SK-N-SH treated with all-trans-retinoic acid at 6 μM for 48 hours (cell line): Measurements from ENCODE around the gene PEPD.

ENCODE experiments used
- ATAC-seq: fragments of 200-7000 bp; cut with Tn5 transposase; 3 replicates; pipeline ENCODE4 v1.9.1; 2020; ENCODE audit warnings: mild to moderate bottlenecking, moderate library complexity
- ARNTL ChIP-seq: fragments of 450-650 bp; formaldehyde crosslinking; IDR thresholded peaks from 2 replicates; pipeline ENCODE4 v1.5.0; 2020; ENCODE audit warnings: low read depth, mild to moderate bottlenecking, moderate library complexity, borderline replicate concordance
- BACH2 ChIP-seq: fragments of 250-450 bp; sonication (Bioruptor Pico); IDR thresholded peaks from 2 replicates; pipeline ENCODE4 v1.9.0; 2021; ENCODE audit warnings: mild to moderate bottlenecking, borderline replicate concordance
- CREB5 ChIP-seq: fragments of 250-450 bp; sonication (Bioruptor Pico); IDR thresholded peaks from 2 replicates; pipeline ENCODE4 v1.5.1; 2020; ENCODE audit warnings: low read depth, mild to moderate bottlenecking, moderate library complexity
- CSDC2 ChIP-seq: fragments of 250-450 bp; sonication (Bioruptor Pico); IDR thresholded peaks from 2 replicates; pipeline ENCODE4 v1.5.0; 2020; ENCODE audit warnings: mild to moderate bottlenecking, moderate library complexity
- CSRNP3 ChIP-seq: fragments of 250-450 bp; sonication (Bioruptor Pico); IDR thresholded peaks from 2 replicates; pipeline ENCODE4 v1.5.1; 2021; ENCODE audit warnings: mild to moderate bottlenecking, moderate library complexity
- GLIS3 ChIP-seq: fragments of 250-450 bp; sonication (Bioruptor Pico); IDR thresholded peaks from 2 replicates; pipeline ENCODE4 v1.5.0; 2020; ENCODE audit warnings: mild to moderate bottlenecking, moderate library complexity
- OSR1 ChIP-seq: fragments of 250-450 bp; sonication (Bioruptor Pico); IDR thresholded peaks from 2 replicates; pipeline ENCODE4 v1.8.0; 2022; ENCODE audit warnings: moderate library complexity, mild to moderate bottlenecking, inconsistent platforms
- PATZ1 ChIP-seq: fragments of 250-450 bp; sonication (Bioruptor Pico); IDR thresholded peaks from 2 replicates; pipeline ENCODE4 v1.8.0; 2020; ENCODE audit warnings: mild to moderate bottlenecking, moderate library complexity, borderline replicate concordance
- POU6F1 ChIP-seq: fragments of 250-450 bp; sonication (Bioruptor Pico); IDR thresholded peaks from 2 replicates; pipeline ENCODE4 v1.8.0; 2021; ENCODE audit warnings: low read depth, mild to moderate bottlenecking, moderate library complexity, borderline replicate concordance
- PPARA ChIP-seq: fragments of 250-450 bp; sonication (Bioruptor Pico); IDR thresholded peaks from 2 replicates; pipeline ENCODE4 v1.5.0; 2020; ENCODE audit warnings: mild to moderate bottlenecking, borderline replicate concordance
- RARB ChIP-seq: fragments of 250-450 bp; sonication (Bioruptor Pico); IDR thresholded peaks from 2 replicates; pipeline ENCODE4 v1.8.0; 2021; ENCODE audit warnings: mild to moderate bottlenecking, moderate library complexity
- SNAI2 ChIP-seq: fragments of 250-450 bp; sonication (Bioruptor Pico); IDR thresholded peaks from 2 replicates; pipeline ENCODE4 v1.5.0; 2020; ENCODE audit warnings: mild to moderate bottlenecking, moderate library complexity
- TCF4 ChIP-seq: fragments of 250-450 bp; sonication (Bioruptor Pico); IDR thresholded peaks from 2 replicates; pipeline ENCODE4 v1.8.0; 2021; ENCODE audit warnings: mild to moderate bottlenecking, moderate library complexity, borderline replicate concordance
- TOX ChIP-seq: fragments of 250-450 bp; sonication (Bioruptor Pico); IDR thresholded peaks from 2 replicates; pipeline ENCODE4 v1.8.0; 2021; ENCODE audit warnings: mild to moderate bottlenecking, moderate library complexity, borderline replicate concordance
- TSHZ2 ChIP-seq: fragments of 250-450 bp; sonication (Bioruptor Pico); IDR thresholded peaks from 2 replicates; pipeline ENCODE4 v1.5.0; 2020; ENCODE audit warnings: mild to moderate bottlenecking, moderate library complexity
- ZC3H10 ChIP-seq: fragments of 250-450 bp; sonication (Bioruptor Pico); IDR thresholded peaks from 2 replicates; pipeline ENCODE4 v1.5.1; 2021; ENCODE audit warnings: mild to moderate bottlenecking, moderate library complexity
- ZFP30 ChIP-seq: fragments of 450-650 bp; formaldehyde crosslinking; IDR thresholded peaks from 2 replicates; pipeline ENCODE4 v1.5.0; 2022; ENCODE audit warnings: mild to moderate bottlenecking, moderate library complexity
- ZNF565 ChIP-seq: fragments of 450-650 bp; formaldehyde crosslinking; conservative IDR thresholded peaks from 2 replicates; pipeline ENCODE4 v1.5.0; 2020; ENCODE audit warnings: low read depth, mild to moderate bottlenecking, moderate library complexity
- ZNF70 ChIP-seq: fragments of 450-650 bp; formaldehyde crosslinking; IDR thresholded peaks from 2 replicates; pipeline ENCODE4 v1.5.0; 2020; ENCODE audit warnings: mild to moderate bottlenecking, moderate library complexity
- ZNF8 ChIP-seq: fragments of 450-650 bp; formaldehyde crosslinking; IDR thresholded peaks from 2 replicates; pipeline ENCODE4 v1.5.0; 2020; ENCODE audit warnings: mild to moderate bottlenecking, moderate library complexity

The PEPD gene

GRCh38 chr19:33358408-33358807, 163.2 kb downstream of the PEPD start:
- no peak for TF ChIP-seq TOX (CRISPR knock-in tag)
- no peak for TF ChIP-seq ZFP30 (CRISPR knock-in tag)
- TF ChIP-seq TSHZ2 (CRISPR knock-in tag), result no peak
- TF ChIP-seq POU6F1 (CRISPR knock-in tag), result no peak
- TF ChIP-seq GLIS3 (CRISPR knock-in tag), result no peak
- no peak for TF ChIP-seq RARB (CRISPR knock-in tag)
- TF ChIP-seq ZNF8, result no peak
- TF ChIP-seq TCF4, result no peak
- no peak for TF ChIP-seq PPARA
- TF ChIP-seq CSRNP3 (CRISPR knock-in tag), result no peak

GRCh38 chr19:33357556-33357955, 164.0 kb downstream of the PEPD start:
- TF ChIP-seq PATZ1 (CRISPR knock-in tag) (no peak), ZNF565 (no peak), CREB5 (no peak)
- ATAC-seq, result no peak

More at GRCh38 chr19:33358408-33358807, 163.2 kb downstream of the PEPD start:
- ATAC-seq, result no peak

GRCh38 chr19:33355535-33355934, 166.1 kb downstream of the PEPD start:
- TF ChIP-seq ZC3H10 (CRISPR knock-in tag) (no peak), TOX (CRISPR knock-in tag) (no peak), ZNF70 (no peak), BACH2 (CRISPR knock-in tag) (no peak), GLIS3 (CRISPR knock-in tag) (no peak), CSRNP3 (CRISPR knock-in tag) (no peak), POU6F1 (CRISPR knock-in tag) (no peak), TCF4 (no peak), CREB5 (no peak), CSDC2 (CRISPR knock-in tag) (no peak), SNAI2 (CRISPR knock-in tag) (no peak), OSR1 (CRISPR knock-in tag) (no peak), TSHZ2 (CRISPR knock-in tag) (no peak), PPARA (no peak), ZNF565 (no peak), ARNTL (CRISPR knock-in tag) (no peak)
- ATAC-seq, result no peak
